ENCODE results near the gene WNT2B.

Gene WNT2B

GRCh38 chr1:112520166-112520565 is 11.4 kb downstream of the WNT2B start:
- TF ChIP-seq ZNF565 (CRISPR knock-in tag; conservative IDR thresholded peaks at IDR 0.05; ENCODE audit: low read depth) = no peak
- TF ChIP-seq PPARA (CRISPR knock-in tag; IDR thresholded peaks at IDR 0.05; ENCODE audit: borderline replicate concordance) = no peak
- no peak for TF ChIP-seq ZFP30 (CRISPR knock-in tag; IDR thresholded peaks at IDR 0.05)
- TF ChIP-seq ARNTL (CRISPR knock-in tag; IDR thresholded peaks at IDR 0.05; ENCODE audit: borderline replicate concordance, low read depth) = no peak
- TF ChIP-seq BACH2 (CRISPR knock-in tag; IDR thresholded peaks at IDR 0.05; ENCODE audit: borderline replicate concordance) = no peak
- no peak for TF ChIP-seq OSR1 (CRISPR knock-in tag; IDR thresholded peaks at IDR 0.05)
- no peak for ATAC-seq

DNA sequence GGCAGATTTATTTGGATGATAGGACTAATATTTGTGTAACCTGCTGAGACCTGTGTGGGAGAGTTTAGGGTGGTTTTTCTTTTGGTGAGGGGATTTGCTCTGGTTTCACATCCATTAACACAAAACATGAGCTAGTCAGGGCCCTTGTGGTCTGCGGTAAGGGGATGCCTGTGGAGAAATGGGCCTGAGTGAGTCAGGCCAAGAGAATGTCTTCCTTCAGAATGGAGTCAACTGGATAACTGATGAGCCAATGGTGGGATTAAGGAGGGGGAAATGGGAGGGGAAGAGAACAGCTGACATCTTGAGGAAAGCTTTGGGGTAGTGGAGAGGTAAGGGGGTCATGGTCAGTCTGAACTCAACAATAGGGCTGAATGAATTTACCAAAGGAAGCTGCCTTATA is 13.9 kb downstream of the WNT2B start:
- TF ChIP-seq, protein P1, sequence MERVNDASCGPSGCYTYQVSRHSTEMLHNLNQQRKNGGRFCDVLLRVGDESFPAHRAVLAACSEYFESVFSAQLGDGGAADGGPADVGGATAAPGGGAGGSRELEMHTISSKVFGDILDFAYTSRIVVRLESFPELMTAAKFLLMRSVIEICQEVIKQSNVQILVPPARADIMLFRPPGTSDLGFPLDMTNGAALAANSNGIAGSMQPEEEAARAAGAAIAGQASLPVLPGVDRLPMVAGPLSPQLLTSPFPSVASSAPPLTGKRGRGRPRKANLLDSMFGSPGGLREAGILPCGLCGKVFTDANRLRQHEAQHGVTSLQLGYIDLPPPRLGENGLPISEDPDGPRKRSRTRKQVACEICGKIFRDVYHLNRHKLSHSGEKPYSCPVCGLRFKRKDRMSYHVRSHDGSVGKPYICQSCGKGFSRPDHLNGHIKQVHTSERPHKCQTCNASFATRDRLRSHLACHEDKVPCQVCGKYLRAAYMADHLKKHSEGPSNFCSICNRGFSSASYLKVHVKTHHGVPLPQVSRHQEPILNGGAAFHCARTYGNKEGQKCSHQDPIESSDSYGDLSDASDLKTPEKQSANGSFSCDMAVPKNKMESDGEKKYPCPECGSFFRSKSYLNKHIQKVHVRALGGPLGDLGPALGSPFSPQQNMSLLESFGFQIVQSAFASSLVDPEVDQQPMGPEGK (CRISPR knock-in tag; IDR thresholded peaks at IDR 0.05; ENCODE audit: borderline replicate concordance) = peak; percentile 43; the same call in 1 of the 2 replicates
- TF ChIP-seq ZNF565 (CRISPR knock-in tag; conservative IDR thresholded peaks at IDR 0.05; ENCODE audit: low read depth) = no peak
- TF ChIP-seq CREB5 (CRISPR knock-in tag; IDR thresholded peaks at IDR 0.05; ENCODE audit: low read depth) = peak; percentile 25; the same call in 1 of the 2 replicates
- ATAC-seq = peak; percentile 88

GRCh38 chr1:112524251-112524650 is 15.5 kb downstream of the WNT2B start:
- 0 out of 2 replicates have a peak, but pooled peaks have one; percentile 36 for TF ChIP-seq ZFP3 (CRISPR knock-in tag; IDR thresholded peaks at IDR 0.05)
- TF ChIP-seq CSDC2 (CRISPR knock-in tag; IDR thresholded peaks at IDR 0.05) = peak; percentile 89
- no peak for TF ChIP-seq CREB5 (CRISPR knock-in tag; IDR thresholded peaks at IDR 0.05; ENCODE audit: low read depth)
- TF ChIP-seq ISL1 (CRISPR knock-in tag; IDR thresholded peaks at IDR 0.05) = 0 out of 2 replicates have a peak, but pooled peaks have one; percentile 53
- TF ChIP-seq ESRRG (CRISPR knock-in tag; IDR thresholded peaks at IDR 0.05) = no peak
- ATAC-seq = peak; percentile 72

- no peak for TF ChIP-seq CREB5 (CRISPR knock-in tag; IDR thresholded peaks at IDR 0.05; ENCODE audit: low read depth)
- TF ChIP-seq, protein P2, sequence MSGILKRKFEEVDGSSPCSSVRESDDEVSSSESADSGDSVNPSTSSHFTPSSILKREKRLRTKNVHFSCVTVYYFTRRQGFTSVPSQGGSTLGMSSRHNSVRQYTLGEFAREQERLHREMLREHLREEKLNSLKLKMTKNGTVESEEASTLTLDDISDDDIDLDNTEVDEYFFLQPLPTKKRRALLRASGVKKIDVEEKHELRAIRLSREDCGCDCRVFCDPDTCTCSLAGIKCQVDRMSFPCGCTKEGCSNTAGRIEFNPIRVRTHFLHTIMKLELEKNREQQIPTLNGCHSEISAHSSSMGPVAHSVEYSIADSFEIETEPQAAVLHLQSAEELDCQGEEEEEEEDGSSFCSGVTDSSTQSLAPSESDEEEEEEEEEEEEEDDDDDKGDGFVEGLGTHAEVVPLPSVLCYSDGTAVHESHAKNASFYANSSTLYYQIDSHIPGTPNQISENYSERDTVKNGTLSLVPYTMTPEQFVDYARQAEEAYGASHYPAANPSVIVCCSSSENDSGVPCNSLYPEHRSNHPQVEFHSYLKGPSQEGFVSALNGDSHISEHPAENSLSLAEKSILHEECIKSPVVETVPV (CRISPR knock-in tag; IDR thresholded peaks at IDR 0.05) = no peak
- TF ChIP-seq ZNF565 (CRISPR knock-in tag; conservative IDR thresholded peaks at IDR 0.05; ENCODE audit: low read depth) = no peak
- no peak for TF ChIP-seq PPARA (CRISPR knock-in tag; IDR thresholded peaks at IDR 0.05; ENCODE audit: borderline replicate concordance)
- no peak for TF ChIP-seq ZNF70 (CRISPR knock-in tag; IDR thresholded peaks at IDR 0.05)
- TF ChIP-seq BACH2 (CRISPR knock-in tag; IDR thresholded peaks at IDR 0.05; ENCODE audit: borderline replicate concordance) = no peak
- TF ChIP-seq CSDC2 (CRISPR knock-in tag; IDR thresholded peaks at IDR 0.05) = no peak
- no peak for TF ChIP-seq TOX (CRISPR knock-in tag; IDR thresholded peaks at IDR 0.05; ENCODE audit: borderline replicate concordance)
- no peak for TF ChIP-seq ZFP30 (CRISPR knock-in tag; IDR thresholded peaks at IDR 0.05)
- no peak for TF ChIP-seq ZFP3 (CRISPR knock-in tag; IDR thresholded peaks at IDR 0.05)
- no peak for TF ChIP-seq RARB (CRISPR knock-in tag; IDR thresholded peaks at IDR 0.05)
These were observed 16.2 kb downstream of the WNT2B start for GRCh38 chr1:112524986-112525385.

GRCh38 chr1:112527266-112528010 is 18.7 kb downstream of the WNT2B start:
- ATAC-seq = no peak
- no peak for TF ChIP-seq ISL1 (CRISPR knock-in tag; IDR thresholded peaks at IDR 0.05)
- TF ChIP-seq BACH2 (CRISPR knock-in tag; IDR thresholded peaks at IDR 0.05; ENCODE audit: borderline replicate concordance) = no peak
- TF ChIP-seq GLIS3 (CRISPR knock-in tag; IDR thresholded peaks at IDR 0.05) = no peak; the same call in 1 of the 2 replicates
- TF ChIP-seq ZFP30 (CRISPR knock-in tag; IDR thresholded peaks at IDR 0.05) = no peak
- TF ChIP-seq POU6F1 (CRISPR knock-in tag; IDR thresholded peaks at IDR 0.05; ENCODE audit: borderline replicate concordance, low read depth) = no peak
- TF ChIP-seq OSR1 (CRISPR knock-in tag; IDR thresholded peaks at IDR 0.05) = no peak
- TF ChIP-seq ESRRG (CRISPR knock-in tag; IDR thresholded peaks at IDR 0.05) = no peak
- no peak for TF ChIP-seq TOX (CRISPR knock-in tag; IDR thresholded peaks at IDR 0.05; ENCODE audit: borderline replicate concordance)
- TF ChIP-seq, protein P2 (CRISPR knock-in tag; IDR thresholded peaks at IDR 0.05) = no peak
- TF ChIP-seq, protein P1 (CRISPR knock-in tag; IDR thresholded peaks at IDR 0.05; ENCODE audit: borderline replicate concordance) = no peak

More at GRCh38 chr1:112524986-112525385, 16.2 kb downstream of the WNT2B start:
- no peak for ATAC-seq

Data from SK-N-SH treated with all-trans-retinoic acid at 6 μM for 48 hours (cell line).